Prostate gland (tissue), 2 donors: Measurements from ENCODE around the gene EVA1A.

Experiments
- CTCF ChIP-seq, 4 experiments: fragments of 200-600 bp in 2 of 4; fragments of 450-650 bp in 2 of 4; sonication (generic) in 2 of 4; IDR thresholded peaks; 1 replicate in 3 of 4; 2 replicates in 1 of 4; pipeline ENCODE4 v1.5.1; 2016 to 2019; ENCODE audit warnings: antibody characterized with exemption in 4 of 4, mild to moderate bottlenecking in 2 of 4, moderate library complexity in 2 of 4
- POLR2A ChIP-seq: fragments of 450-650 bp; IDR thresholded peaks from one replicate; pipeline ENCODE4 v1.6.1; 2016; ENCODE audit warnings: antibody characterized with exemption, mild to moderate bottlenecking
- POLR2AphosphoS5 ChIP-seq: sonication (generic); formaldehyde crosslinking; IDR thresholded peaks from one replicate; pipeline ENCODE4 v1.6.1; 2017; ENCODE audit warnings: antibody characterized with exemption

DNA sequence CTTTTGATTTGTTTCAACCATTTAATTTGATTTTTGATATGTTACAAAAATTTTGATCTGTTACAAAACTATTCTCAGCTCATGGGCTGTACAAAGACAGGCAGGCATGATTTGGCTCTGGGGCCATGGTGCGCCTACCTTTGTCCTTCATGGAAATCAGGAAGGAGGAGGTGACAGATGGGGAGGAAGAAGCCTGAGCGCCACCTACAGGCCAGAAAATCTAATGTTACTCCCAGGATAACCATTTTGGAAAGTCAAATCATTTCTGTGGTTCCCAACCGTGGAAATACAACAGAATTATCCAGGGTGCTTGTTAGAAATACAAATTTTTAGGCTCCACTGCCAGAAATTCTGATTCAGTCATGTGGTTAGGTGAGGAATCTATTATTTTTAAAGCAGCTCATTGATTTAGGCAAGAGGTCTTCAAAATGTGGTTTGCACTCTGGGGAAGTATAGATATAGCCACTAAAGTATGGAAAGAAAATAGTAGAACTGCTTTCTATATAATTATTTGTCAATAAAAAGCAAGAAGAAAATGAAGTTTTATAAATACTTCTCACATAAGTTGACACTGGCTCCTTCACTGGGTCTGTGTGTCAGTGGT lies 93.9 kb downstream of the EVA1A start:
- peak in 1 of 4 experiments; percentile 15 for TF ChIP-seq CTCF (IDR thresholded peaks at IDR 0.05)
- TF ChIP-seq POLR2A: no peak
- no peak for TF ChIP-seq POLR2AphosphoS5
